GM12864 (cell line): ENCODE data around the gene SLC43A1.
"Not testable (repeated sequence)": the region's sequence is repeated elsewhere in the genome, so short reads cannot be mapped to it uniquely, and the experiment has no call there.

Experiments used
- DNase-seq: peaks from one replicate; pipeline ENCODE4 v3.0.0-alpha.2; 2011; ENCODE audit warnings: low read depth
- H3K4me3 ChIP-seq: 2 replicates; pipeline ENCODE4 v1.5.1; 2011; ENCODE audit warnings: mild to moderate bottlenecking, low read depth, low read length, control low read depth
- CTCF ChIP-seq: IDR thresholded peaks from 2 replicates; pipeline ENCODE4 v1.5.1; 2011; ENCODE audit warnings: low read depth, mild to moderate bottlenecking, moderate library complexity, low read length, control low read depth, inconsistent platforms; ENCODE audit errors: missing control alignments

The SLC43A1 gene

GRCh38 chr11:57456960-57457642 lies 58.4 kb downstream of the SLC43A1 start:
- DNase-seq, result peak; percentile 27
- H3K4me3 ChIP-seq, result no peak overlapping the region

GRCh38 chr11:57453543-57454177 lies 61.8 kb downstream of the SLC43A1 start:
- no peak overlapping the region for H3K4me3 ChIP-seq
- TF ChIP-seq CTCF, result no peak
- DNase-seq, result no peak

More at GRCh38 chr11:57456960-57457642, 58.4 kb downstream of the SLC43A1 start:
- TF ChIP-seq CTCF, result peak; percentile 99

- no peak overlapping the region for H3K4me3 ChIP-seq
- DNase-seq, result no peak
- TF ChIP-seq CTCF, result no peak
Observed at GRCh38 chr11:57446055-57446454, 69.4 kb downstream of the SLC43A1 start.

- H3K4me3 ChIP-seq, DNase-seq: not testable (repeated sequence)
Observed at GRCh38 chr11:57445122-57445394, 70.4 kb downstream of the SLC43A1 start.

- DNase-seq, result no peak
- no peak for TF ChIP-seq CTCF
- no peak overlapping the region for H3K4me3 ChIP-seq
Observed at GRCh38 chr11:57444362-57445121, 71.0 kb downstream of the SLC43A1 start.

GRCh38 chr11:57440744-57441414 lies 74.6 kb downstream of the SLC43A1 start:
- DNase-seq, result no peak
- no peak overlapping the region for H3K4me3 ChIP-seq
- TF ChIP-seq CTCF, result no peak

GRCh38 chr11:57439786-57440185 lies 75.7 kb downstream of the SLC43A1 start:
- DNase-seq, result no peak
- no peak for TF ChIP-seq CTCF
- no peak overlapping the region for H3K4me3 ChIP-seq
